IPS-20b (cell line): ENCODE measurements around the gene ADAMTSL1.

Experiments used
- H3K27ac ChIP-seq: one replicate; pipeline ENCODE4 v1.5.1; 2013; ENCODE audit warnings: low read length
- H3K27me3 ChIP-seq: 2 replicates; pipeline ENCODE4 v1.6.1; 2013; ENCODE audit warnings: mild to moderate bottlenecking, low read length, inconsistent platforms; ENCODE audit not compliant: insufficient read depth
- H3K36me3 ChIP-seq: 2 replicates; pipeline ENCODE4 v1.6.1; 2013; ENCODE audit warnings: low read depth, mild to moderate bottlenecking, inconsistent platforms, low read length, moderate library complexity; ENCODE audit not compliant: insufficient read depth
- H3K4me1 ChIP-seq: 2 replicates; pipeline ENCODE4 v1.6.1; 2013; ENCODE audit warnings: mild to moderate bottlenecking, control low read depth, inconsistent platforms, low read length, moderate library complexity; ENCODE audit not compliant: insufficient read depth
- H3K4me3 ChIP-seq: 2 replicates; pipeline ENCODE4 v1.5.1; 2013; ENCODE audit warnings: mild to moderate bottlenecking, low read length, inconsistent platforms
- H3K9ac ChIP-seq: 2 replicates; pipeline ENCODE4 v1.6.1; 2013; ENCODE audit warnings: low read depth, mild to moderate bottlenecking, inconsistent platforms, low read length, moderate library complexity
- H3K9me3 ChIP-seq: 2 replicates; pipeline ENCODE4 v1.6.1; 2013; ENCODE audit warnings: mild to moderate bottlenecking, low read depth, low read length, inconsistent platforms; ENCODE audit not compliant: insufficient read depth

ADAMTSL1 gene

GRCh38 chr9:18660001-18660400, 186.0 kb downstream of the ADAMTSL1 start:
- Histone ChIP-seq H3K36me3 (no peaks in the 10 kb centered on the region), H3K9me3 (no peaks in the 10 kb centered on the region), H3K27ac (no peak overlapping the region), H3K4me1 (no peaks in the 10 kb centered on the region), H3K9ac (no peak overlapping the region), H3K4me3 (no peak overlapping the region), H3K27me3 (no peaks in the 10 kb centered on the region)

- no peak overlapping the region for H3K27ac ChIP-seq
- no peaks in the 10 kb centered on the region for H3K9me3 ChIP-seq
- H3K4me1 ChIP-seq: no peaks in the 10 kb centered on the region
- no peak overlapping the region for H3K4me3 ChIP-seq
- H3K9ac ChIP-seq: no peak overlapping the region
- no peaks in the 10 kb centered on the region for H3K27me3 ChIP-seq
- no peaks in the 10 kb centered on the region for H3K36me3 ChIP-seq
Measured at GRCh38 chr9:18662320-18662719, 188.4 kb downstream of the ADAMTSL1 start.

- no peaks in the 10 kb centered on the region for H3K9me3 ChIP-seq
- H3K27me3 ChIP-seq: no peaks in the 10 kb centered on the region
- H3K9ac ChIP-seq: no peak overlapping the region
- H3K36me3 ChIP-seq: no peaks in the 10 kb centered on the region
- H3K4me1 ChIP-seq: peaks cover 5% of the 10 kb centered on the region; the same call in 1 of the 2 replicates
- H3K27ac ChIP-seq: no peak overlapping the region
- H3K4me3 ChIP-seq: no peak overlapping the region
Measured at GRCh38 chr9:18665947-18666346, 192.0 kb downstream of the ADAMTSL1 start.

GRCh38 chr9:18666348-18666747, 192.4 kb downstream of the ADAMTSL1 start:
- Histone ChIP-seq H3K27ac (no peak overlapping the region), H3K9me3 (no peaks in the 10 kb centered on the region), H3K4me3 (no peak overlapping the region), H3K27me3 (no peaks in the 10 kb centered on the region), H3K36me3 (no peaks in the 10 kb centered on the region), H3K4me1 (peaks cover 5% of the 10 kb centered on the region; the same call in 1 of the 2 replicates), H3K9ac (no peak overlapping the region)

GRCh38 chr9:18666986-18667772, 193.2 kb downstream of the ADAMTSL1 start:
- no peak overlapping the region for H3K27ac ChIP-seq
- H3K9ac ChIP-seq: no peak overlapping the region
- no peaks in the 10 kb centered on the region for H3K27me3 ChIP-seq
- no peak overlapping the region for H3K4me3 ChIP-seq
- no peaks in the 10 kb centered on the region for H3K9me3 ChIP-seq
- peaks cover 5% of the 10 kb centered on the region; the same call in 1 of the 2 replicates for H3K4me1 ChIP-seq
- no peaks in the 10 kb centered on the region for H3K36me3 ChIP-seq

- no peak overlapping the region for H3K27ac ChIP-seq
- H3K27me3 ChIP-seq: no peaks in the 10 kb centered on the region
- no peaks in the 10 kb centered on the region for H3K36me3 ChIP-seq
- no peaks in the 10 kb centered on the region for H3K9me3 ChIP-seq
- H3K9ac ChIP-seq: no peak overlapping the region
- H3K4me3 ChIP-seq: no peak overlapping the region
- peaks cover 5% of the 10 kb centered on the region; the same call in 1 of the 2 replicates for H3K4me1 ChIP-seq
Measured at GRCh38 chr9:18668944-18669343, 195.0 kb downstream of the ADAMTSL1 start.

- no peak overlapping the region for H3K9ac ChIP-seq
- no peaks in the 10 kb centered on the region for H3K9me3 ChIP-seq
- H3K36me3 ChIP-seq: no peaks in the 10 kb centered on the region
- peaks cover 5% of the 10 kb centered on the region; the same call in 1 of the 2 replicates for H3K4me1 ChIP-seq
- H3K27ac ChIP-seq: no peak overlapping the region
- no peak overlapping the region for H3K4me3 ChIP-seq
- H3K27me3 ChIP-seq: no peaks in the 10 kb centered on the region
Measured at GRCh38 chr9:18672706-18673105, 198.8 kb downstream of the ADAMTSL1 start.

- peaks cover 5% of the 10 kb centered on the region; the same call in 1 of the 2 replicates for H3K4me1 ChIP-seq
- no peak overlapping the region for H3K4me3 ChIP-seq
- H3K27ac ChIP-seq: no peak overlapping the region
- H3K9me3 ChIP-seq: no peaks in the 10 kb centered on the region
- H3K9ac ChIP-seq: no peak overlapping the region
- H3K36me3 ChIP-seq: no peaks in the 10 kb centered on the region
- no peaks in the 10 kb centered on the region for H3K27me3 ChIP-seq
Measured at GRCh38 chr9:18673179-18673578, 199.2 kb downstream of the ADAMTSL1 start.

GRCh38 chr9:18675332-18675731, 201.4 kb downstream of the ADAMTSL1 start:
- H3K4me3 ChIP-seq: no peak overlapping the region
- H3K9ac ChIP-seq: no peak overlapping the region
- no peak overlapping the region for H3K27ac ChIP-seq
- H3K27me3 ChIP-seq: no peaks in the 10 kb centered on the region
- no peaks in the 10 kb centered on the region for H3K36me3 ChIP-seq
- no peaks in the 10 kb centered on the region for H3K9me3 ChIP-seq
- no peaks in the 10 kb centered on the region for H3K4me1 ChIP-seq

- Histone ChIP-seq H3K9ac (no peak overlapping the region), H3K27ac (no peak overlapping the region), H3K27me3 (no peaks in the 10 kb centered on the region), H3K36me3 (no peaks in the 10 kb centered on the region), H3K9me3 (no peaks in the 10 kb centered on the region), H3K4me3 (no peak overlapping the region), H3K4me1 (no peaks in the 10 kb centered on the region)
Measured at GRCh38 chr9:18675973-18676372, 202.0 kb downstream of the ADAMTSL1 start.

- no peaks in the 10 kb centered on the region for H3K9me3 ChIP-seq
- no peak overlapping the region for H3K27ac ChIP-seq
- no peaks in the 10 kb centered on the region for H3K36me3 ChIP-seq
- no peaks in the 10 kb centered on the region for H3K27me3 ChIP-seq
- no peak overlapping the region for H3K9ac ChIP-seq
- no peak overlapping the region for H3K4me3 ChIP-seq
- no peaks in the 10 kb centered on the region for H3K4me1 ChIP-seq
Measured at GRCh38 chr9:18676525-18676924, 202.6 kb downstream of the ADAMTSL1 start.

GRCh38 chr9:18678821-18679590, 205.1 kb downstream of the ADAMTSL1 start:
- H3K27ac ChIP-seq: no peak overlapping the region
- H3K9me3 ChIP-seq: no peaks in the 10 kb centered on the region
- no peaks in the 10 kb centered on the region for H3K4me1 ChIP-seq
- H3K9ac ChIP-seq: no peak overlapping the region
- H3K4me3 ChIP-seq: no peak overlapping the region
- H3K27me3 ChIP-seq: no peaks in the 10 kb centered on the region
- H3K36me3 ChIP-seq: no peaks in the 10 kb centered on the region
